GM18520 (cell line): ENCODE measurements around the gene COX5B.

ENCODE experiments used
- ATAC-seq: cut with Tn5 transposase; IDR thresholded peaks from one replicate; pipeline ENCODE4 v1.9.1; 2021; ENCODE audit not compliant: unreplicated experiment

The COX5B gene

DNA sequence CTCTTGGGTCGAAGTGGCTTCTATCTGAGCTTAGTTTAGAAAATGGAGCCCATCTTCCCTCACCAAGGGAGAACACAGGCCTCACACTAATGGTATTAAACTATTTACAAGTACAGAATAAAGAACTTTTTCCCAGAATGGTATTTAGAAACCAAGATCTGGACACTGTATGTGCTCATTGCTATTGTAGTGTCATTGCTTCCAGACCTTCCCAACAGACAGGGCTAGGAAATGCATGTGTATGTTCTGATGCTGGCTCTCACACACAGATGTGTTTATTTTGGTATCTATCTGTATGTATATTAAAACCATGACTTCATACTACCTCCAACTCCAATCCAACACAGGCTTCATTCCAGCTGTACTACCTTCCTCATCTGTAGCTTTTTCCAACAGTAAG, 8.0 kb downstream of the COX5B start:
- no peak for ATAC-seq

DNA sequence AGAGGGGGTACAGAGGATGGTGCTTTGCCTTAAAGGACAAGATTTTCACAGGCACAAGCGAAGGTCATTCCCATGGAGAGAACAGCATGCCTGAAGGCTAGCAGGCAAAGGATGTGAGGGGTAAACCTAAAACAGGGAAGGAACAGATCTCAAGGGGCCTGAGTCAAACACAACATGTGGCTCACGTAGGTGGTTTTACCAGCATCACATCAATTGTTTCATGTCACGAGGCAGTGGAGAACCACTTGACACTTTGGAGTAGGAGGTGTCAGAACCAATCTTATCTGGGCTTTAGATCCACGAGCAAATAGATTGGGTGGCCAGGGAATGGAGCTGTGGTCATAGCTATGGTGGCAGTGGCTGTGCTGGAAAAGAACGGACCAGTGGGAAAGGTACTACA, 8.4 kb downstream of the COX5B start:
- ATAC-seq = no peak

DNA sequence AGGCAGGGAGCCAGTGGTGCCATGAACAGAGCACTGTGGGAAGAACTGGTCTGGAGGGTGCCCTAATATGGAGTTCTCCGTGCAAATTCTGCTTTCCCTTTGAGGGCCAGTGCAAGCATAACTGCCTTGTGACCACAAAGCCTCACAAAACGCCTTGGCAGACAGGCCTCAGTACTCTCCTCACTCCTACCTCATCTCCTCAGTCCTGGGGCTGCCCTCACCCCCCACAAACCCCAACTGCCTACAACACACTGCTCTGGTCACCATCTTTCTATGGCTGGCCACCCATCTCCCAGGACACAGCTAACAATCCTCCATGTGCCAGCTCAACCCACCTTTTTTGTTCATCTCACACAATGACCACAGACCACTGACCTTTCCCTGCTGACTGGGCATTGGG, 8.9 kb downstream of the COX5B start:
- ATAC-seq = no peak

DNA sequence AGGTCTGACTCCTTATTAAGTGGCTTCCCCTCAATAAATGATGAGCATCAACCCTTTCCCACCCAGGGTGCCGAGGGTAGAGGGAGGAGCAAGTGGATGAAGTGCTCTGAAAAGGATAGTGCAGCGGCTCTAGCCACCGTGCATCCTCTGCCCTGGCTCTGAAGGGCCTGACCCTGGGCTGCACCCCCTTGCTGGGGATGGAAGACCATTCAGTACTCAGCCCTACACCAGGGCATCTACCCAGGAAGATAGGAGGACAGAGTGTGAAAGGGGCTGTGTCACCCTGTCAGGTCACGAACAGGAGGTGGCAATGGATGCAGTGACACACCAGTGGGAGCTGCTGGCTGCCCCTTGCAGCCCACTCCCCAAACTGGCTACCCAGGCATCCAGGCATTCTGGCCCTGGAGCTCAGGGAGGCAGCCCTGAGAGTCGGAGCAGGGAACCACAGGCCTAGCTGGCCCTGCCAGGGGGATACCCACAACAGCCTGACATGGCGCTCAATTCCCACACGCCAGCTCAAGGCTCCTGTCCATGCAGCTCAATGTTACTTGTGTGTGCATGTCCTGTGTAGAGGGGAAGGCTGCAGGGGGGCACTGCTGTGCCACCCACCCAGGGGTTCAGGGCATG, 10.4 kb downstream of the COX5B start:
- ATAC-seq = no peak

DNA sequence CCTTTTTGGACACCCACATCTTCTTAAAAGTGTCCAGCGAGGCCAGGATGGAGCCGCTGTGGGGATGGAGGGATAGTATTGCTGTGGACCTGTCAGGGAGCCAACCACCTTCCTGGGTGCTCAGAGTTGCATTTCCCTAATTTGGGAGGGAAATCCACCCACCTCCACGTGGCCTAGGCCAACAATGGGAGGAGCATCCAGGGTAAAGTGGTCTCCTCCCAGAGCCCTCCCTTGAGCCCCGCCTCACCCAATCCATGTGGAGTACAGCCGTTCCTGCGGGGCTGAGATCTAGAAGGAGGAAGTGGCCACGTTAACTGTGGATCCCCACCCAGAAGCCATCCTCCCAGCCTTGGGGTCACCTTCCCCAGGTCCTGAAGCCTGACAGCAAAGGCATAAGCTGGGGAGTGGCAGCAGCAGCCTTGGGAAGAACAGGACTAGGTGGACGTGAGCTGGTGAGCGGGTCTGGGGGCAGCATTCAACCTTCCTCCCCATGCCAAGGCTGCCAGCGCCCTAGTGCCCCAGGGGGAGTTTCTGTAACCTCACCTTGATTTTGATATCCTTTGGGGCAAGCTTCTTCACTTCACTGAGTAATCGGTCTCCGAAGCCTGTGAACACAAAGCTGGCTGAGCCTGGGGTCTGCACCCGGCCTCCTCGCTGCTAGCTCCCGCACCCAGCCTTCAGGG, 11.2 kb downstream of the COX5B start:
- no peak for ATAC-seq

DNA sequence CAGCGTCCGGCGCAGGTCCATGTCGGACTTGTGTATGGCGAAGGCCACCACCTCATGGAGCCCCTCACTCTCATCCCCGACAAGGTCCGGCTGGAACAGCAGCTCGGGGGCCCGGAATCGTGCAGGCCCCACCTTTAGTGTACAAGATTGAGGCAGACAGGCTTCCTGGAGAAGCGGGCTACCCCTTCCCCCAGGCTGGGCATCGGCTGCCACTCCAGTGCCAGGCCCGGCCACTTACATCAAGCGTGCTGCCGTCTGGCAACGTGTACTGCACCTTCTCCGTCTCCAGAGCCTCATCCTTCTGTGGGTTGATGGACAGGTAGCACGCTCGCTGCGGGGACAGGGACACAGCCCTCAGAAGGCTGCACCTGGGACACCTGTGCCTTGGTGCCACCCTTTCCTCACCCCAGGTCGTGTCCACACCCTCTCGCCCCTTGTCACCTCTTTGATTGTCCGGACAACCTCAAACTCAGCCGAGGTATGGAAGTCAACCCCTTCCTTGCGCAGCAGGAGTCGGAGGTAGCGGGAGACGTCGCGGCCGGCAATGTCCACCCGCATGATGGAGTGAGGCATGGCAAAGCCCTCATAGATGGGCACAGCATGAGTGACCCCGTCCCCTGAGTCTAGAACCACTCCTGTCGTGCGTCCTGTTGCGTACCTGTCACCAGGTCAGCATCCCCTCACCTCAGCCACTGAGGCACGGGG, 12.3 kb downstream of the COX5B start:
- no peak for ATAC-seq

DNA sequence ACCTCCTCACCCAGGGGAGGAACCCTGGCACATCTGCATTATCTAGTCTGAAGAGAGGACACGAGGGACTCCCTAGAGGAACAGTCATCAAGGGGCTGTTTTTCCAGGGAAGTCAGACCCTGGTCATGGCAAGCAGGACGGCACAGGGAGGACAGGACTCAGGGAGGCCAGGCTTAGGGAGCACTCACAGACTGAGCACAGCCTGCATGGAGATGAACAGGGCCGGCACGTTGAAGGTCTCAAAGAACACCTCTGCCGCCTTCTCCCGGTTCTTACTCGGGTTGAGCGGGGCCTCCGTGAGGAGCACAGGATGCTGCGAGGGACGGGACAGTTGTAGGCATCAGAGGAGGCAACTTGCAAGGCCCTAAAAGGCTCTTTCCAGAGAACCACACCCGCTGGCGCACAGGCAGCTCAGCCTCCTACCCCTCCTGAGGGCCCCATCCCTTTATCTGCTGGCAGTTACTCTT, 12.9 kb downstream of the COX5B start:
- no peak for ATAC-seq

DNA sequence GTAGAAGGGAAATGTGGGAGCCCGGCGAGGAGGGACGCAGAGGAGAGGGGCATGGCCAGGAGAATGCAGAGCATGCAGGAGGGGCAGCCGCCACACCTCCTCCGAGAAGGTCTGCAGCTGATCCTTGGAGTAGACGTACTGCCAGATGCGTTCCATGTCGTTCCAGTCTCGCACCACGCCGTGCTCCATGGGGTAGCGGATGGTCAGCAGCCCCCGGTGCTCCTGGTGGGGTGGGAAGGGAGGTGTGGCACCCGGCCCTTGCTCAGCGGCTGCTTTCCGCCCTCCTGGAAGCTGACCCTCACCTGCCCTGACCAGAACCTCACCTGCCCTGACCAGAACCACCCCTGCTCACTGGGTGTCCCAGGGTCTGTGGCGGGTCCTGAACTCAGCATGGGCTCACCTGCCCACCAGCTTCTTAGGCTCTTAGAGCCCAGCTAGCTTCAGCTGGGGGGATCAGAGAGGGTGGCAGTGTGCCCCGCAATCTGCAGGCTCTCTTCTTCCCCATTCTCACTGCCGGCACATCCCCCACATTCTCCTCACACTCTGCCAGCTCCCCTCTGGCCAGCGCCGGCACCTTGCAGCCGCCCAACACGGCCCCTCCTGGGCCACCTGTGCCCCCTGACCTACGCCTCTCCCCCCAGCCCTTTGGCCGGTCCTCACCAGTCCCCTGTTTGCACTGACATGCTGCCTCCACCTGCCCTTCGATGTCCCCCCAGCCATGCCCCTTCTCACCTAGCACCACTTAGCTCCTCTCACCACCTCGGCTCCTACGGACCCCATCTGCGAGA, 13.6 kb downstream of the COX5B start:
- no peak for ATAC-seq

DNA sequence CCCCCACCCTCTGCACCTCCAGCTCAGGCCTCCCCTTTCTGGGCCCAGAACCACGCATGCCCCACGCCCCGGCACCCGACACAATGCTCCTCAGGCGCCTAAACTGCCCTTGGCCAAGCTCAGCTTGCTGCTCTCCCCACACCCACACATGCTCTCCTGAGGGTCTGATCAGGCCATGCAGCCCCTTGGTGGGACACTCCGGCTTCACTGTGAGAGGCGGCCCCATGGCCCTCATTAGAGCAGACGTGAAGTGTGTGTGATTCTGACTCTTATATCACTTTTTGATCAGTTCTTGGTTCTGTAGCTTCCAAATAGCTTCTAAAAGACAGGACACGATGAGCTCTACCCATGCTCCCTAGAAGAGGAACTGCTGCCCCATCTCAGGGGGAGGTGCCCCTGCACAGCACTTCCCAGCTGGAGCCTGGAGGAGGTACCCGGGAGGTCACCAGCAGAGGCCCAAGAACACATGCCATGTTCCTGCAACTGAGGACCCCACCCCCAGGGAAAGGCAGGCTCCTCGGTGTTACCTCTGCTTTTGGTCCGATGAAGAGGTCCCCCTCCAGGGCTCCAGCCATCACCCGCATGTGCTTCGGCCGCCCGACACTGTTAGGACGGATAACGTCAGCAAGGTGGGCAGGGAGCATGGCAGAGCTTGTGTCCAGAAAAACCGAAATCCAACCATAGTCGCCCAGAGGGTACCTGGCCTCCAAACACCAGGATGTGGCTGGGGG, 14.3 kb downstream of the COX5B start:
- no peak for ATAC-seq

DNA sequence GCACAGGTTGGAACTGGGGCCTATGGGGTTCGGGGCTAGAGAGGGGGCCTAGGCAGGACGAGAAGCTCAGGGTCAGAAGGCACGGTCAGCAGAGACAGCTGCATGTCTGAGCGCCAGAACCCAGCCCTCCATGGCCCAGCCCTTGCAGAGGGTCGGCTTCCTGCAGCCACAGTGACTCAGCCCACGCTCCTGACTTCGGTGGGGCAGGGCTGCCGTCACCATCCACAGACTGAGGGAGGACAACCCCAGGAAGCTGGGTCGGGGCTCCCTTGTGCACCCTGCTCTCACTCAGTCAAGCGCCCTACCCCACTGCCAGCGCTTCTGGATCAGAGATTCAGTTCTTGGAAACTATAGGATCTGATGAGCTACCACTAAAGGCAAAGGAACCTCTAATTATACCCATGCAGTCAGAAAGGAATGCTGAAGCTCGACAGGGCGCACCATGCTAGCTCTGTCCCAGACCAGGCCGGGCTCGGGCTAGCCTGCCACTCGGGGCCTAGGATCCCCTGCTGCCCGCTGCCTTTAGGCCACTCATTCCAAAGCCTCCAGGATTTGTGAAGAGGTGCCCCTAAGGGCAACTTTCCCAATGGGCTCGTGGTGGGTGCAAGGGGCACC, 15.0 kb downstream of the COX5B start:
- ATAC-seq = no peak

DNA sequence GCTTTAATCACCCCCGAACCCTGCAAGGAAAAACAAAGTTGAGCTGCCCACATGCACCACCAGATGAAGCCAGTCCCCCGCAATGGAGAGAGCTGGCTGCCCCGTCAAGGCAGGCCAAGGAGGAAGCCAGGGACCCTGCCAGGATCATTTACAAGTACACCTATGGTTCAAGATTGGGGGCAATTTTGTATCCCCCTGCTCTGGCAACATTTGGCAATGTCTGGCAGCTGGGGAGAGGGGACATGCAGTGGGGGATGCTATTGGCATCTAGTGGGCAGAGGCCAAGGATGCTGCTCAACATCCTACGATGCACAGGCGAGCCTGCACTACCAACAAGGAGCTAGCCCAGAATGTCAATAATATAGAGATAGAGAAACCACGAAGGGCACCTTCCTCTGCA, 16.1 kb downstream of the COX5B start:
- no peak for ATAC-seq

DNA sequence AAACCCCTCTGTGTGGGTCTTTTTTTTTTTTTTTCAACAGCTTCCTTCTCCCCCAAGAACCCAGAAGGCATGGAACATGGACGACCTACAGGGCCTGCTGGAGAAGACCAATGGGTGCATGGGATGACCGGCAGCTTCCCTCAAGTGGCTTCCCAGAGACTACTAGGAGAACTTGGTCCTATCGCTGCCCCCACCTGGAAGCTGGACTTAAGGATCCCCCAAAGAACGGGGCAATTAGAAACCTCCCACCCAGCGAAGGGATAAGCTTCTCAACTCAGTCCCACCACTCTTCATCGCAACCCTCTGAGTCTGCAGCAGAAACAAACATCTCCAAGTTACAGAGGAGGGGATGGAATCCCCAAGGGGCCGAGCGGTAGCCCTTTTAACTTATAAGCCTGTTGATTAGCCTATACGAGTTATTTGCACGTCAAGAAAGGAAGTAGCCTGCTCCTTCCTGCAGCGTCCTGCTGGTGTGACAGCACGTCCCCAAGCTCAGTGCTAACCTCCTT, 16.6 kb downstream of the COX5B start:
- no peak for ATAC-seq

DNA sequence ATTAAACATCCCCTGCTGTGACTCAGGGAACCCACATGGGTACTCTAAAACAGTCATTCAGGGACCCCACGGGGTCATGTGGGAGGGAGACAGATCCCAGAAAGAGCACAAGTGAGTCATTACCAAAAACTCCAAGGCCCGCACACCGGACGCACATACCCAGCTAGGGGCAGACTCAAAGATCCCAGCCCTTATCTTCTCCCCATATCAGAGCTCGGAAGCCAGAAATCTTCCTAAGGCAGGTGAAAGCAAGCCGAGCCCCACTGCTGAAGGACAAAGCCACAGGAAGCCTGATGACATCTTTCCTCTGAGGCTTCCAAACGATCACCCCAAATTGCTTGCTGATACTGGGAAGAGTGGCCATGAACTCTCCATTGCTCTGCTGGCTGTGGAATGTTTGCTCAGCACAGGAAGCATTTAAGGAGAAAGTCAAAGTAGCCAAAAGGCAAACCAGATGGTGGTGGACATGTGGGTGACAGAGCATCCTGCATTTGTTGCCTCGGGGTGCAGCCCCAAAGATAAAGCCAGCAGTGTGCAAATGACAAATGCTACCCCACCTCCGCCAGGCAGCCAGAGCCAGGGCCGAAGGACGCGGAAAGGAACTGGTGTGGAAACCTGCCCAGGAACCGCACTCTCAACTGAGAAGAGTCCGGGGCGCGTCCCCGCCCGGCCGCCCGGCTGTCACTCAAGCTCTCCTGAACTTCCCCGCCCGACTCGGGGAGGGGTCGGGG, 17.2 kb downstream of the COX5B start:
- peak; percentile 26 for ATAC-seq

DNA sequence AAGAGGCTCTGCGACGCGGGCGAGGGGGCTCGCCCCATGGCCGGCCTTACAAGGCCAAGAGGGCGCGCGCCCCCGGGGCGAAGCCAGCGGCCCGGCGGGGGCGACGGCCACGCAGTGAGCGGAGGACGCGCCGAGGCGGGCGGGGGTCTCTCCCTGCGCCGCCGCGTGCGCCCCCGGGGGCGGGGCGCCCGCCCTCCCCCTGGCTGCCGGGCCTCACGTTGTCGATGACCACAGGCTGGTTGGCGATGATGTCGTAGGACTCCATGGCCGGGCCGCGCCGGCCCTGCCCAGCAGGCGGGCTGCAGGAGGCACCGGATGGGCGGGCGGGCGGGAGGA, 17.7 kb downstream of the COX5B start:
- peak; percentile 34 for ATAC-seq

DNA sequence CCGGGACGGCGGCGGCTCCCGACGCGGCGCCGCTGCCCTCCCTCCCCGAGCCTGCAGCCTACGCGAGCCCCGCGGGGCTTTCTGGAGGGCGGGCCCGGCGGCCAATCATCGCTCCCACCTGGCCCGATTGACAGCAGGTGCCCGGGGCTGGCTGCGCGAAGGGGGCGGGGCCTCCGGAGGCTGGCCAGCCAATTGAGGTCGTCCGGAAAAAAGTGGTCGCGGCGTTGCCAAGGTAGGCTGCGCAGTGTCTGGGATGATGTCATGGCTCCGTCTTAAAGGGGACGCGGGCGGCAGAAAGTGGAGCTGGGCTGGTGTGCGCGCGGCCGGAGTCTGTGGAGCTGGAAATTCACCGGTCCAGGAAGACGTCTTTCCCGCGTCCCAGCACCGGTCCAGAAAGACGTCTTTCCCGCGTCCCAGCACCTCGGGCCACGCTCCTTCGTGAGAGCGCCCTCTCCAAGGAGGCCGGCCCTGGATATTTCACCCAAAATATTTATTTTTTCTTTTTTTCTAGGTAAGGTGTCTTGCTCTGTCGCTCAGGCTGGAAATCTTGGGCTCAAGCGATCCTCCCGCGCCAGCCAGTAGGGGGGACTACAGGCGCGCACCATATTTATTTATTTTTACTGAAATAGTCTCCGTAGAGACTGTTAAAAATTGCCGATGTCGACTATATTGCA, 18.2 kb downstream of the COX5B start, which contains the start of gene ACTR1B:
Gene ACTR1B, minus strand, starts transcription at position 83 of the 674 bp plus-strand sequence. CDS start 154 bp downstream, outside the sequence.
- ATAC-seq = peak; percentile 87

DNA sequence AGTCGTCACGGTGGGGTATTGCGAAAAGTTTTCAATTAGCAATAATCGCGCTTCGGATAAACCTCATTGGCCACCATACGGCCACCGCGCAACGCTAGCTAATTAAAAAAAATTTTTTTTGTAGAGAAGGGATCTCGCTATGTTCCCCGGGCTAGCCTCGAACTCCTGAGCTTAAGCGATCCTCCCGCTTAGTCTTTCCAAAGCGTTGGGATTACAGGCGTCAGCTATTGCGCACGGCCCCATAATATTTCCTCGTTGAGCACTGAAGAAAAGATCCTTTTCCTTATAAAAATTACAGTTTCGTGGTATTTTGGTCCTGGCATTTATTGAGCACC, 18.7 kb downstream of the COX5B start:
- ATAC-seq = no peak

DNA sequence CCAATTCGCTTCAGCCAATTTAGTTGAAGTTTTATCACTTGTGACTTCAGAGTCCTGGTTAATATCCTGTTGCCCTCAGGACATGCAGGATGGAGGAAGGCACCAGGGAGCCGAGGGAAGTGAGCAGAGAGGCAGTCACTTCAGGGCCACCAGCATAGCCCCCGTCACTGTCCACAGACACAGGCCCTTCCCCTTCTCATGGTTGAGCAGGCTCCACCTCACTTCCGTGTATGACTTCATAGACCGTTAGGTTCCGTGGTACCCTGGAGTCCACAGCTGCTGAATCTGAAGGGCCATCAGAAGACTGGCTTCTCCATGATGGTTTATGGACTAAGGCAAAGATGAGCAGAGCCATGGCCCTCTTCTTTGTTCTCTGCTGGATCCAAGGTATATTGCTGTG, 23.6 kb downstream of the COX5B start, which contains the start of gene C2orf92:
Gene C2orf92, plus strand, starts transcription at position 266 of the 400 bp plus-strand sequence. Its CDS starts 76 bp downstream, at position 342.
- ATAC-seq = no peak

DNA sequence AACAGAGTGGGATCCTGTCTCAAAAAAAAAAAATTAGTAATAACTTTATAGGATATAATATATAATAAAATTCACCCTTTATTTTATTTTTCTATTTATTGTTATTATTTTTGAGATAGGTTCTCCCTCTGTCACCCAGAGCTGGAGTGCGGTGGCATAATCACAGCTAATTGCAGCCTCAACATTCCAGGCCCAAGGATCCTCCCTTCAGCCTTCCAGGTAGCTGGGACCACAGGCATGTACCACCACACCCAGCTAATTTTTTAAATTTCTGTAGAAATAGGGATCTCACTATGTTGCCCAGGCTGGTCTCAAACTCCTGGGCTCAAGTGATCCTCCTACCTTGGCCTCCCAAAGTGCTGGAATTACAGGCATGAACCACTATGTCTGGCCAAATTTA, 24.6 kb downstream of the COX5B start:
- ATAC-seq = no peak

DNA sequence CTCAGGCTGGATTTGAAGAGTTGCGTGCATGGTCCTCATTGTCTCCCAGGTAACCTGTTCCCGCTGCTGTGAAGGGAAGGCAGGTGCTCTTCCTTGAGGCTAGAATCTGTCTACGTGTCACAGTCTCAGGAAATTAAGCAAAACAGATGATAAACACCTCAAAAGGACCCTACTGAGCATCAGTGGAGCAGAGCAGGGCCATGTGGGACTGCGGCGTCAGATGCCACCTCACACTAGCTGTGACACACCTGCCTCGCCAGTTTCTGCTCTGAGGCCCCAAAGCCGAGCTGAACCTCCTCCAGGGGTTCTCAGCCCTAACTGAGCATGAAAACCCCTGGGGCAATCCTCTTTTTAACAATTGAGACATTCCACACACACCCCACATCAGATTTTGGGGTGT, 25.7 kb downstream of the COX5B start:
- ATAC-seq = no peak
